ENCODE measurements around the gene C14orf93. TPM values are rescaled to one million over a fixed set of nuclear protein-coding genes. Genes with fewer than 3 reads are reported as not detected.

C14orf93 gene
- total RNA-seq, 1 experiment from 2014 or later = 8.2 TPM

DNA sequence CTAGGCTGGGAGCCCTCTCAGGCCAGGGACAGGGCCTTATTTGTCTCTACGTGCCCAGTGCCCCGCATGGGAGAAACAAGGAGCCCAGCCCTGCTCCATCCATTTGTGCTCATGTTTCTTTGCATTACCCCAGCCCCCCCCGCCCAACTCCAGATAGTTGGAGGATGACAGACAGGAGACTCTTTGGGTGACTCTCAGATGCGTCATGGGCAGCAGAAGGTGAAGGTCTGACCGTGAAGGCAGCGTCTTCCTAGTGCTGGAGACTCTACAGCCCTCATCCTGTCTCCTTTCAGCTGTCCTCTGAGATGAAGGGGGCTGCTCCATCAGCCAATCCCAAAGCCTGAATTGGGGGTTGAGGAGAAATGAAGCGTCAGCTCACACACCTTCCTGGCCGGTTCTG lies 31.8 kb upstream of the C14orf93 start:
- Histone ChIP-seq H3K9me3 (ENCODE audit: control insufficient read depth, low read depth, low read length) (no peaks in the 10 kb centered on the region), H3K9ac (ENCODE audit: extremely low read depth, insufficient read length, low read length) (no peak overlapping the region), H3T11ph (ENCODE audit: low read length) (no peak overlapping the region), H2BK5ac (ENCODE audit: insufficient read length, low read length) (no peak overlapping the region), H2BK20ac (ENCODE audit: low read depth, low read length, poor library complexity, severe bottlenecking) (no peak overlapping the region), H2BK12ac (ENCODE audit: insufficient read length, low read depth, low read length) (no peak overlapping the region), H3K27me3 (ENCODE audit: insufficient read depth, low read length) (no peaks in the 10 kb centered on the region), H4K5ac (ENCODE audit: insufficient read length, low read depth, low read length) (no peak overlapping the region), H4K20me1 (ENCODE audit: control insufficient read depth, insufficient read depth, insufficient read length) (no peaks in the 10 kb centered on the region), H2BK15ac (ENCODE audit: low read depth, low read length) (no peak overlapping the region), H3K79me1 (ENCODE audit: insufficient read depth, low read depth, low read length, poor library complexity, severe bottlenecking) (no peaks in the 10 kb centered on the region), H3K79me2 (ENCODE audit: insufficient read depth, low read length) (no peaks in the 10 kb centered on the region), H3K23ac (ENCODE audit: insufficient read length, low read depth, low read length) (no peak overlapping the region), H2BK120ac (ENCODE audit: low read depth, low read length, poor library complexity, severe bottlenecking) (no peak overlapping the region), H2AK5ac (ENCODE audit: insufficient read length, low read length) (no peak overlapping the region), H3K27ac (ENCODE audit: insufficient read length, low read depth, low read length) (no peak overlapping the region), H4K8ac (replicated peaks; ENCODE audit: insufficient read length, low read depth, low read length) (no peak overlapping the region), H4K91ac (ENCODE audit: insufficient read length, low read depth, low read length) (no peak overlapping the region), H2AFZ (ENCODE audit: low read length) (no peak overlapping the region), H3K4me2 (ENCODE audit: insufficient read depth, insufficient read length, low read length) (no peak overlapping the region), H3K56ac (ENCODE audit: insufficient read length, low read depth, low read length) (no peak overlapping the region), H3K23me2 (ENCODE audit: insufficient read length, low read depth, low read length, poor library complexity, severe bottlenecking) (no peaks in the 10 kb centered on the region), H3K18ac (ENCODE audit: insufficient read length, low read depth, low read length) (no peak overlapping the region), H3K4me1 (ENCODE audit: insufficient read depth, low read length) (no peaks in the 10 kb centered on the region), H3K14ac (ENCODE audit: insufficient read depth, low read length) (no peak overlapping the region), H3K4ac (ENCODE audit: low read depth, low read length) (no peak overlapping the region)
- Mint-ChIP-seq H3K36me3 (ENCODE audit: insufficient read depth in 1 of 3, low read depth in 3 of 3) (peaks cover 0 to 1% (median 0%) of the 10 kb centered on the region in 3 experiments; a peak in 1 of 7 replicates), H3K27ac (no peak overlapping the region), H3K4me1 (peaks cover 6 to 15% of the 10 kb centered on the region in 2 experiments), H3K27me3 (ENCODE audit: low read depth) (peaks cover 1% of the 10 kb centered on the region; the same call in 1 of the 2 replicates), H3K4me3 (no peak overlapping the region), H3K9me3 (no peaks in the 10 kb centered on the region)
- no CpG with 5 or more reads among the region's 8 CpGs for whole genome bisulfite sequencing (ENCODE audit: extremely low coverage, insufficient read length, low lambda C conversion rate)
- TF ChIP-seq, protein P1, sequence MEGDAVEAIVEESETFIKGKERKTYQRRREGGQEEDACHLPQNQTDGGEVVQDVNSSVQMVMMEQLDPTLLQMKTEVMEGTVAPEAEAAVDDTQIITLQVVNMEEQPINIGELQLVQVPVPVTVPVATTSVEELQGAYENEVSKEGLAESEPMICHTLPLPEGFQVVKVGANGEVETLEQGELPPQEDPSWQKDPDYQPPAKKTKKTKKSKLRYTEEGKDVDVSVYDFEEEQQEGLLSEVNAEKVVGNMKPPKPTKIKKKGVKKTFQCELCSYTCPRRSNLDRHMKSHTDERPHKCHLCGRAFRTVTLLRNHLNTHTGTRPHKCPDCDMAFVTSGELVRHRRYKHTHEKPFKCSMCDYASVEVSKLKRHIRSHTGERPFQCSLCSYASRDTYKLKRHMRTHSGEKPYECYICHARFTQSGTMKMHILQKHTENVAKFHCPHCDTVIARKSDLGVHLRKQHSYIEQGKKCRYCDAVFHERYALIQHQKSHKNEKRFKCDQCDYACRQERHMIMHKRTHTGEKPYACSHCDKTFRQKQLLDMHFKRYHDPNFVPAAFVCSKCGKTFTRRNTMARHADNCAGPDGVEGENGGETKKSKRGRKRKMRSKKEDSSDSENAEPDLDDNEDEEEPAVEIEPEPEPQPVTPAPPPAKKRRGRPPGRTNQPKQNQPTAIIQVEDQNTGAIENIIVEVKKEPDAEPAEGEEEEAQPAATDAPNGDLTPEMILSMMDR (conservative IDR thresholded peaks at IDR 0.05) = no peak
- no peak for DNase-seq

Data from H9 (cell line).